Activated gamma-delta T cell treated with anti-CD3 and anti-CD28 coated beads, Interleukin-2, amount 50 U/mL, for 16 hours (primary cell): ENCODE measurements around the gene ACTRT2.

Experiments used
- DNase-seq: peaks from one replicate; pipeline ENCODE4 v3.0.0-alpha.2; 2020; ENCODE audit warnings: low read depth

The ACTRT2 gene

DNA sequence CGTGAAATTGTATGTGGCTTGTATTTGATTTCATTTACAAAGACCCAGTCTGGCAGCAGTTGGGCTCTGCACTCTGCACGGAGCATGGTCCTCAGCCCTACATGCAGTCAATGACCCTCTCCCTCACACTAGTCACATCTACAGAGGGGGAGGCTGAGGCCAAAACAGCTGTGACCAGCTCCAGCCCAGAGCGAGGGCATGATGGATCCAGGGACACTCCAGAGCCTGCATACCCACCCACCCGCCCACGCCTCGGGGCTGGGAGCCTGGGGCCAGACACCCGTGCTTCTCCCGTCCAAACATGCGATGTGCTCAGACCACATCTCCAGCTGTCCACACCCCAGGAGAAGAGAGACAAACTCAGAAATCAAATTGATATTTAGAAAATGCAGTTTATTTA is 33.8 kb downstream of the ACTRT2 start:
- no peak for DNase-seq

GRCh38 chr1:3056641-3057040 is 35.4 kb downstream of the ACTRT2 start:
- no peak for DNase-seq

GRCh38 chr1:3058263-3059030 is 37.2 kb downstream of the ACTRT2 start:
- DNase-seq, result no peak

GRCh38 chr1:3060127-3060526 is 38.9 kb downstream of the ACTRT2 start:
- DNase-seq, result no peak

DNA sequence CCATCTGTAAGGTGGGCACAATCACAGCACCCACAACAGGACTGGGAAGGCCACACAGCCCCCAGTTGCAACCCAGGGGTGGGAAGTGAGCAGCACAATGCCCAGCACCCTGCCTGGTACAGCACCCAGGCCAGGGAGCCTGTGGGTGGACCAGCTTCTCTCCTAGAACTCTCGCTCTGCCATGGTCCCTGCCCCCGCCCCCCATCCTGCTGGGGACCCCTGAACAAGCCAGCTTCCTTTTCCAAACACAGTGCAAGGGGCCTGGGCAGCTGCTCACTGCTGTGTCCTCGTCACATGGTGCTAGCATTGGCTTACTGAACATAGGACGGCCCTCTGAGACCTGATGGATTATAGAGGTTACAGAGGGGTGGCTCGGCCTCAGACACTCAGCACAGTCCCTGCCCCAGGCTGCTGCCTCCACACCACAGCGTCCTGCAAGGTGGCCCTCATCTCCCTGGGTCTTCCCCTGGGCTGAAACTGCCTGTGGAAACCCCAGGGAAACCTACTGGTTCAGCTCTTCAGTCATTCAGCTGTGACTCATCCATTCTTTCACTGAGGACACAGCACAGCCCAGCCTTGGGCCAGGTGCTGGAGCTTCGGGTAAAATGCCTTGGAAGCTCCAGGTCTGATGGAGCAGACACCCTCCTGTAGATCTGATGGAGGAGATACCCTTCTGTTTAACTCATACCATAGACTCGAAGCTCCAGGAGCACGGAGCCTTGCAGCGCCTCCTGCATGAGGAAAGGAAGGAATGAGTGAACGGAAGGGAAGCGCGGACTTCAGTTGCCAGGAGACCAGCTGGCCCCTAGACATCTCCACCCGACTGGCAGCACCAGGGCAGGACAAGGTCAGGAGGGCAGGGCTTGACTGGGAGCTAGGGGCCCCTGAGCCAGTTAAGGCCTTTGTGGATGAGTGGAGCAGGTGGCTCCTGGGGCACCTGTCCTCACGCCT is 39.6 kb downstream of the ACTRT2 start:
- DNase-seq, result no peak

DNA sequence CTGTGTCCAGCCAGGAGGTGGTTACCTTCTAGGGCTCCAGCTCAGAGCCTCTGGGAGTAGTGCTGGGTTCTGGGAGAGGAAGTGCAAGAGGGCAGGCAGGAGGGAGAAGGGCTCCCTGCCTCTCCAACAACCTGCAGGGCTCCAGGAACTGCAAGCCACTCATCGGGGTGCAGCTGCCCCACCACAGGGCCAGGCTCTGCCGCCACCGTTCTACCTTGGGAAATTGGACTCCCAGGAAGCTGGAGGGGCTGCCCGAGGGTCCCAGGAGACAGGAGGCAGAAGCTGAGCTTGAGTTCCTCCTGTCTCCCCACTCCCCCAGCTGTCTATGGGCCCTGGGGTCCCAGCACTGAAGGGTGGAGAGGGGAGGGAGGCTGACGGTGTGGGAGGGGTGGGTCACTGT is 40.3 kb downstream of the ACTRT2 start:
- DNase-seq, result no peak

- DNase-seq, result no peak
Measured at GRCh38 chr1:3061981-3062615, 40.8 kb downstream of the ACTRT2 start.

DNA sequence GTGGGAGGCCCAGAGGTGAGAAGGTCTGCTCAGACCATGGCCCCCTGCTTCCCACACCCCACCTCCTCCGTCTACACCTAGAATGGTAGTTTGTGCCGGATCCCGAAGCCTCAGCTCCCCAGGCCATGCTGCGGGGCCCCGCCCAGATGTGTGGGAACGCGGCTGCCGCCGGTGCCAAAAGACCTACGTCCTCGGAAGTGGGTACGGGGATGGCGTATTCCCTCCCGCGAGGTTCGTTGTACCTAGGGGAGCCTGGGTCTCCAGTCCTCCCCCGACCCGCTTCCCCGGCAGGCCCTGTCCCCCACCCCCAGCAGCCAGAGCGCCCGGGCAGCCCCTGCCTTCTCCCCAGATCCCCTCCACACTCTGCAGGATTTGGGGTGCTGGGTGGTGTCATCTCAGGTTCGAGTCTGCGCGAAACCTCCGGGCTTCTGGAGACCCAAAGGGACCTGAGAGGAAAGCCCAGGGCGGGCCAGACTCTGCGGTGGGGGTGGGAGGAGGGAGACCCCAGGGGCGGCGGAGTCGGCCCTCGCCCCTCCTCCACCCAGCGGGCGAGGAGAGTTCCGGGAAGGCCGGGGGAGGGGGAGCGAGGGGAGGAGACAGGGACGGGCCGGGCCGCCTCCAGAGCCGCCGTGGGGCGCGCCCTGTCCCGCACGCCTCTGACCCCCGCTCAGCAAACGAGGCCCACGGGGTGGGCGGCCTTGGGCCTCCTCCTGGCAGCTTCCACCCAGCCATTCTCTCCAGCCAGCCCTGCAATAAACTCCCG is 41.5 kb downstream of the ACTRT2 start:
- no peak for DNase-seq

- DNase-seq, result no peak
Measured at GRCh38 chr1:3063379-3064295, 42.4 kb downstream of the ACTRT2 start.

DNA sequence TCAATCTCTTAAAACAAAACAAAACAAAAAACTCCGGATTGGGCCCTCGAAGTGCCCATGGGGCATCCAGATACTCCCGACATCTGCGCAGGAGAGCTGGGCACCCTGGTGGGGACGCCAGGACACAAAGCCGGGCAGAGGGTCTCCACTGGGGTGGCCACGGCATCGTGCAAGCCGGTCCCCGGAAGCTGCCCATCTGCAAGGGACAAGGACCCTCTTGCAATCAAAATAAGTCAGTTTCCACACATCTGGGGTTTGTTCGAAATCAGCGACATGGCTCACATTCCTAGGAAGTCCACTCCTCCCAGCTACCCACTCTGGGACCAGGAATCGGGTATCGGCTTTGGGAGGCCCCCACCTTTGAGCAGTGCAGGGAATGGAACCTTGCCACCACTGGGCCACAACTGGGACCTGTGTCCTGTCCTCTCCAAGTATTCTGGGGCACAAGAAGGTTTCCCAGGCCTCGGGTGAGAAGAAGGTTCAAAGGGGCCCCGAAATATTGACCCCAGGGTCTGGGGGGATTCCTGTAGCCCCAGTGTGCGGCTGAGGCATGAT is 43.1 kb downstream of the ACTRT2 start:
- DNase-seq, result no peak

GRCh38 chr1:3064901-3065300 is 43.6 kb downstream of the ACTRT2 start:
- DNase-seq, result no peak

DNA sequence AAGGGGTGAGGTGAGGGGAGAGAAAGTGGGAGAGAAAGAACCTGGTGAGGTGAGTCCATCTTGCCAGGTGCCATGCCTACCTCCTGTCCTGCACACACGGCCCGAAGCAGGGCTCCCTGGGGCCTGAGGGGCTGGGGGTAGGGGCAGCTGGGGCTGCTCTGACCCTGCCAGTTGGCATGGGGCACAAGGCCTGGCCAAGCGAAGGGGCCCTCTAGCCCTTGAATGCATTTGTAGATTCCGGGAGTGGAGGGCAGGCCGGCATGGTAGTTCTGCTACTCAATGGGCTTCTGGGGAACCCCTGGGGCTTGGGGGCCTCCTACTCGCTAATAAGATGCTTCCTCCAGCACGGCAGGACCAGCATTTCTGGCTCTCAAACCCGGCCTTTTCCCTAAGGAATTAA is 44.1 kb downstream of the ACTRT2 start:
- no peak for DNase-seq

DNA sequence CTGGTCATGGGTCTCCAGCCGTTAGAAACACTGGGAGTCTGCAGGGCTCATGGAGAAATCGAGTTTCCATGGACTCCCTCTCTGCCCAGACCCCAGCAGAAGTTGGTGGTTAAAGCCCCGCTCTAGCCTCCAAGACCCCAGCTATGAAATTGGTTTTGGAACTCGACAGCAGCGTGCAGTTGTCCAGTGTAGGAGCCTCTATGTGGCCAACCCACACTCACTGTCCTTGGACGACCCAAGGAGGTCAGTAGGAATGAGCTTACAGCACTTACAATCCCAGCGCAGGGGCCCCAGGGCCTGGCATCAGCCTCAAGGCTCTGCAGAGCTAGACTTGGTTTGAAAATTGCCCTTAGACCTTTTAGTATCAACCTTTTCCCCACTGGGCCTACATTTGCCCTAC is 44.5 kb downstream of the ACTRT2 start:
- DNase-seq, result no peak

GRCh38 chr1:3066250-3066711 is 45.0 kb downstream of the ACTRT2 start:
- DNase-seq, result no peak

DNA sequence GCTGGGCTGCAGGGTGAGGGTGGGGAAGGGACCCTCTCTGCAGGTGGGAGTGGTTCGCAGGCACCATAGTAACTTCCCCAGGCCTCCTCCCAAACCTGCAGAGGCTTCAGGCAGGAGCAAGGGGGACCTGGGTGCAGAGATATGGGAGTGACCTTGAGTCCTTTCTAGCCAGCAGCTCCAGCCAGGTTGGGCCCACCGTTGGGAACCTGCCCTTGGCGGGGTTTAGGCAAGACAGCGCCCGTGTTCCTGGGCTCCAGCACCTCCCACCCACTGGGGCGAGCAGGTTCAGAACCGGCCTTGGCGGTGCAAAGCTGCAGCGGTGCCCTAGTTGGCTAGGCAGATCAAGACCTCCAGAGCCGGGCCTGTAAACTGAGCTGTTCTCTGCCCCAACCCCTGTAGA is 45.6 kb downstream of the ACTRT2 start:
- no peak for DNase-seq

- DNase-seq, result no peak
Measured at GRCh38 chr1:3067301-3067670, 46.0 kb downstream of the ACTRT2 start.

DNA sequence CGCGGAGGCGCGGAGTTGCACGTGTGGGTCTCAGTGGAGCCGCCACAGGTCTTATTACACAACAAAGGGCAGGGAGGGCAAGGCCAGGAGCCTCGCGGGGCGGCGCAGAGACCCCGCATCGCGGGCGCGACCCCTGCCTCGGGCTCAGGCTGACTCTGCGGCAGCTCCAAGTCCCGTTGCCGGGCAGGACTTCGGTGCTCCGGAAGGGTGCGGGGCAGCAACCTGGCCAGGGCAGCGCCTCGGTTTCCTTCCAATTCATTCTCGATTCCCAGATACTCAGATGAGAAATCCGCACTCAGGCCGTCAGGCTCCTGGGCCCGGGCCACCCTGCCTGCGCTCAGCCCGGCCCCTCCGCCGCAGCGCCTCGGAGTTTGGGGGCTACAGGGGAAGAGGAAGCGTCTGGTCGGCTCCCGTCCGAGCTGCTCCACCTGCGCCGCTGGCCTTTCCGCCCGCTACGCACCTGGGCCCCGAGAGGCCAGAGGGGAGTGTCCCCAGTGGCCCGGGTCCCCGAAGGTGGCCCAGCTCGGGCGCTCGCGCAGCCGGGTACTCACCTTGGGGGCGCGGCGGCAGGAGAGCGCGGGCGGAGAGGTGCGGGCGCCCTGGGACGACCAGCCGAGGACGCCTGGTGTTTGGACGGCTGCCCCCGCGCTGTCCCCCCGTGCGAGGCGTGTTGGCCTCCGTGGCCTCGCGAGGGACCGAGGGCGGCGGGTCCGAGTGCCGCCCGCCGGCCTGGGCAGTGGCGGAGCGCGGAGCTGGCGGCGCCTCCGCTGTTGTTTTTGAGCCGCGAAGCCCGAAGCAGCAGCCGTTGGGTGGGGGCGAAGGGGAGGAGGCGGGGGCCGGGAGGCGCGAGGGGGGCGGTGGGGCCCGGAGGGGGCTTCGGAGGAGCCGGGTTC is 46.6 kb downstream of the ACTRT2 start:
- DNase-seq, result no peak

DNA sequence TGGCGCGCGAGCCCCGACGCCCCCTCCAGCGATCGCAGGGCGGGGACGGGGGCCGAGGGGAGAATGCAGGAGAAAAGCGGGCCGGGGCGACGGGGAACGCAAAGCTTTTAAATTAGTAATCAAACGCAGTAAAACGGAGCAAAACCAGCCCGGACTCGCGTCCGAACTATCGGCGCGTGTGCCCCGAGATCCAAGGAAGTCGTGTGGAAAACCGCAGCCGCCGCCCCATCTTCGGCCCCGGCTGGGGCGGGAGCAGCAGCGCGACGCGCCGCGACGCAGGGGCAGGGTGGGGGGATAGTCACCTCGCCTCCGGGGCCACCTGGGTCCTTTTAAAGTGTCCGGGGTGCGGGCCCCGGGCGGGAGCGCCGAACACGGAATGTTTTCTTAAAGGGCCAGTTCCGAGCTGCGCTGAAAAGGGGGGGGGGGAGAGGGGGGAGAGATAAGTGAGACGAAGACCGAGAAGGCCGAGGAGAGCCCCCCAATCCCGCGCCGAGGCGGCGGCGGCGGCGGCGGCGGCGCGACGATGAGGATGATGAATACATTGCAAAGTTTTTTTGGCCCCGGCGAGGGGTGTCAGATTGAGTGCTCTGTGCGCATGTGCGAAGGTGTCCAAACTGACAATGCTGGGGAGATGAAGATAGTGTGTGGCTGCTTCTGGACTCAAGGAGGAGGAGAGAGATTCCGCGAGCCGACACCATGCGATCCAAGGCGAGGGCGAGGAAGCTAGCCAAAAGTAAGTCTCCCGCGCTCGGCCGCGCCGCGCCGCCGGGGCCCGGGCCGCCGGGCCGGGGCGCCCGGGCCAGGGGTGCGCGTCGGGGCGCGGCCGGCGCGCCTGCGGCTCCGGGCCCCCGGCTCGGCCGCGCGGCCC is 47.5 kb downstream of the ACTRT2 start, which contains the start of gene PRDM16:
PRDM16 (plus strand) TSS at position 640 of the 868 bp plus-strand sequence; CDS start at position 697, 57 bp downstream.
- DNase-seq, result no peak
